Globus pallidus (tissue), 1 donor: ENCODE data around the gene SLC25A34.

Experiments used
- DNase-seq: peaks from one replicate; pipeline ENCODE4 v3.0.0-alpha.2; 2015; ENCODE audit warnings: low spot score

The SLC25A34 gene

DNA sequence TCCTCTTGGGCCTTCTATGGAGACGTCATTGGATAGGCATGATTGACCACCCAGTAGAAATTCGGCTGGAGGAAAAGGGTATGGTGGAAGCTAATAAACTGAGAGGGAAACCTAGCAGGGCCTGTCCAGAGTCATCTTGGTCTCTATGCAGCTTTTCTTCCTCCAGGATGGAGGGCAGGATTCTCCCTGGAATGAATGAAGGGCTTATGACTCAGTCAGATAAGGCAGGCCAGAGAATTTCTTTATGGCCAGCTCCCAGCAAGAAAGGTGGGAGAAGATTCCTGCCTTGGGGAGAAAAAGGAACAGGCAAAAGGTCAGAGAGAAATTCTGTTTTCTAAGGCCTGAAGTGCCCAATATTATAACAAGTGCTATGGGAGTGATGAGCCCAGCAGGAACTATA lies 39.6 kb downstream of the SLC25A34 start:
- no peak for DNase-seq

- DNase-seq, result no peak
Measured at GRCh38 chr1:15777909-15778707, 42.0 kb downstream of the SLC25A34 start.

GRCh38 chr1:15785683-15786082 lies 49.6 kb downstream of the SLC25A34 start:
- DNase-seq, result no peak

- no peak for DNase-seq
Measured at GRCh38 chr1:15786581-15786980, 50.5 kb downstream of the SLC25A34 start.

GRCh38 chr1:15788624-15789301 lies 52.7 kb downstream of the SLC25A34 start:
- DNase-seq, result no peak
